SIG-M5 treated with dmso at 0.1 percent for 504 hours (cell line): ENCODE results near the gene OR1F1.
"Not testable (repeated sequence)": the region's sequence is repeated elsewhere in the genome, so short reads cannot be mapped to it uniquely, and the experiment has no call there.

Experiments used
- DNase-seq: peaks from one replicate; lab custom pipeline; 2025; ENCODE audit not compliant: unreplicated experiment; lab: John Stamatoyannopoulos, UW

The OR1F1 gene

DNA sequence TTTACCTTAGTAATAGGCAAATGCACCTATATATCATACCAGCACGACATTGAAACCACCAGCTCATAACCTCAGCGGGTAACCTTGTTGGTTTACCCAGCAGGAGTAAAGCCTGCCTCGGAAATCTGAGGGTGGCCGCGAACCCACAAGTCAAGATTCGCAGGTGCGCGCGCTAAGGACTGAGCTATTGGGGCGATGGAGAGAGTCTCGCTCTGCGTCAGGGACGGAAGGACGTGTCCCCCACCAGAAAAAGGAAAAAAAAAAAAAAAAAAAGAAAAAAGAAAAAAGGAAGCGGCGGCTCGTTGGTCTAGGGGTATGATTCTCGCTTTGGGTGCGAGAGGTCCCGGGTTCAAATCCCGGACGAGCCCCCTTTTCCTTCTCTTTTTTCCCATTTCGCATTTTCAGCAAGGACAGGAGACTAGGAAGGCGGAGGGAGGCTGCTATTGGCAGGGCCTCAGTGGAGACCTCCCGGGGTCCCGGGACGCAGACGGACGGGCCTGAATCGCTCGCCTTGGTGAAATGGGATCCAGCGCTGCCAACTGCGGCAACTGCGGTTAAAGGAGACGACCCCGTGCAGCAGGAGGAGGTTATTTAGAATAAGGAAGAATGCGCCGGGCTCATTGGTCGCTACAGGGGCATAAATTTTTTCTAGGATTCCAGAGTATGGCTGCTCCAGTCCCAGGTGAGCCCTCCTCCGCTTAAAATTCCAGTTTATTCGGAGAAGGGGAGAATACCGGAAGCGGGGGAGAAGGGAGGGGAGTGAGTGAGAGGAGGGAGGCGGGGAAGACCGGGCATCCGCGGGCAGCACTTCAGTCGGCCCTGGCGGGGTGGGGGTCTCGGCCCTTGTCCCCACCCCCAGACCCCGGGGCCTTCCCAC is at the start of gene OR1F1:
TSS of gene OR1F1 (plus strand) at position 407 of the 877 bp plus-strand sequence.
- DNase-seq, result peak; percentile 39

DNA sequence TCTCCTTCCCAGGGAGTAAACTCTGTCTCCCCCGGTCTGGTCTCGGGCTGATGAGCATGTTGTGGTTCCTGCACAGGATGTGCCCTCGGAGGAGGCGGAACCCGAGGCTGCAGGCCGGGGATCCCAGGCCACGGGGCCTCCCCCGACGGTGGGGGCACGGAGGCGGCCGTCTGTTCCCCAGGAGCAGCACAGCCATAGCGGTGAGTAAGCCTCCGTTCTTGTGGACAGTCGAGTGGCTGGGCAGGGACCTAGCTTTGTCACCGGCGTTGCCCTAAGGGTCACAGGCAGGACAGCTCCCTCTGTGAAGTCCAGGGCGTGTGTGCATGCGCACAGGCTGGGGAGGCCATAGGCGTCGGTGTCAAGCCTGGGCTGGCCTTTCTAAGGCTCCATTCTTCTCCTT is 49.7 kb upstream of the OR1F1 start:
- DNase-seq, result no peak

DNA sequence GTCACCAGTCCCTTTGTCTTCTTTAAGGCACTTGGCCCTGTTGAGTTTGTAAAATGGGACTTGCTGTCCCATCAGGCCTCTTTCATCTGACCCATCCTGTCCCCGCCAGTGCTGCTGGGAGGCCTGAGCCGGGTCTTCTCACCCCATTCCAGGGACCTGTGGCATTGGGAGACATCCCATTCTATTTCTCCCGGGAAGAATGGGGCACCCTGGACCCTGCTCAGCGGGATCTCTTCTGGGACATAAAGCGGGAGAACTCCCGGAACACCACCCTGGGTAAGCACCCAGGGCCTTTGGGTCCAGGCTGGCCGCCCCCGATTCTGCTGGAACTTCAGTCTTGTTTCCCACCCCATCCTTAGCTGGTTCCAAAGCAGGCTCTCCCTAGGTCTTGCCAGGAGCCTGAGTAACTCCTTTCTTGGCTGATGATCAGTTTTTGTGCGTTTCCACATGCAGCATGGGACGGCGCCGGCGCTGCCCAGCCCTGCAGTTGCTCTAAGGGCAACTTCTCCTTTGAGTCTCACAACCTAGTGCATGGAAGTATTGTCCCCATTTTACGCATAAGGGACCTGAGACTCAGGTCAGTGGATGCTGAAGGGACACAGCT is 49.1 kb upstream of the OR1F1 start:
- DNase-seq, result no peak

DNA sequence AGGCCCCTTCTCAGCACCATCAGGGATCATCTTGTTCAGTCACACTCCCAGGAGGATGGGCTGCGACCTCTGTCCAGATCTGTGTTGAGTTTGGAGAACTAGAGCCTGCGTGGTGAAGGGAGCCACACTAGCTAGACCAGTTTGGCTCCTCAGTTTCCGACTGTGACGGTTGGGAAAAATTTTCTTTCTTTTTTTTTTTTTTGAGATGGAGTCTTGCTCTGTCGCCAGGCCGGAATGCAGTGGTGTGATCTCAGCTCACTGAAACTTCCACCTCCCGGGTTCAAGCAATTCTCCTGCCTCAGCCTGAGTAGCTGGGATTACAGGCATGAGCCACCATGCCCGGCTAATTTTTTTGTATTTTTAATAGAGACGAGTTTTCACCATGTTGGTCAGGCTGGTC is 48.4 kb upstream of the OR1F1 start:
- not testable (repeated sequence) for DNase-seq

DNA sequence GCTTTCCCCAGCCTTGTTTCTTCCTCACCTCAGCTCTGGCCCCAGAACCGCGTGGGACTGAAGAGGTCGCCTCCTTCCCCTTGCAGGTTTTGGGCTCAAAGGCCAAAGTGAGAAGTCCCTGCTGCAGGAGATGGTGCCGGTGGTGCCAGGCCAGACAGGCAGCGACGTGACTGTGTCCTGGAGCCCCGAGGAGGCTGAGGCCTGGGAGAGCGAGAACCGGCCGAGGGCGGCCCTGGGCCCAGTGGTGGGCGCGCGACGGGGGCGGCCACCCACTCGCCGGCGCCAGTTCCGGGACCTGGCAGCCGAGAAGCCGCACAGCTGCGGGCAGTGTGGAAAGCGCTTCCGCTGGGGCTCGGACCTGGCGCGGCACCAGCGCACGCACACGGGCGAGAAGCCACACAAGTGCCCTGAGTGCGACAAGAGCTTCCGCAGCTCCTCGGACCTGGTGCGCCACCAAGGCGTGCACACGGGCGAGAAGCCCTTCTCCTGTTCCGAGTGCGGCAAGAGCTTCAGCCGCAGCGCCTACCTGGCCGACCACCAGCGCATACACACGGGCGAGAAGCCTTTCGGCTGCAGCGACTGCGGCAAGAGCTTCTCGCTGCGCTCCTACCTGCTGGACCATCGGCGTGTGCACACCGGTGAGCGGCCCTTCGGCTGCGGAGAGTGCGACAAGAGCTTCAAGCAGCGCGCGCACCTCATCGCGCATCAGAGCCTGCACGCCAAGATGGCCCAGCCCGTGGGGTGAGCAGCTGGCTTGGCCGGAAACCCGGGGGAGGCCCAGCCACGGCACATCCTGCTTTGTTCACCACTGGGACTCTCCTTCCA is 47.2 kb upstream of the OR1F1 start:
- DNase-seq, result no peak

DNA sequence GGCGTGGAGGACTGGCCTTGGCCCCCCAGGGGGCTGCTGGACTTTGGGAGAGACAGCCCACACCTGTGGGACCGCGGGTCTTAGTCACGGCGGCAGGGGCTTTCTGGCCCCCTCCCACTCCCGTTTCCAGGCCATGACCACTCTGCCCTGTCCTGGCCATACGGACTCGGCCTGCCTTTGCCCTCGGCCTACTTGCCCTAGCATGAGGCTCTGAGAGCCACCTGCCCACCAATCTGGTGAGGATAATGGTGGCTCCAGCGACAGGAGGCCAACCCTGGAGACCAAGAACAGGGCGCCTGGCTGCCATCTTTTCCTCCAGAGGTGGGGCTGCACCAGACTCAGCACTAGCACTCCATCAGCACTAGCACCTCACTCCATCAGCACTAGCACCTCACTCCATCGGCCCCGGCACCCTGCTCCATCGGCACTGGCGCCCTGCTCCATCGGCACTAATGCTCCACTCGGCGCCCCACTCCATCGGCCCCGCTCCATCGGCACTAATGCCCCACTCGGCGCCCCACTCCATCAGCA is 46.2 kb upstream of the OR1F1 start:
- no peak for DNase-seq

DNA sequence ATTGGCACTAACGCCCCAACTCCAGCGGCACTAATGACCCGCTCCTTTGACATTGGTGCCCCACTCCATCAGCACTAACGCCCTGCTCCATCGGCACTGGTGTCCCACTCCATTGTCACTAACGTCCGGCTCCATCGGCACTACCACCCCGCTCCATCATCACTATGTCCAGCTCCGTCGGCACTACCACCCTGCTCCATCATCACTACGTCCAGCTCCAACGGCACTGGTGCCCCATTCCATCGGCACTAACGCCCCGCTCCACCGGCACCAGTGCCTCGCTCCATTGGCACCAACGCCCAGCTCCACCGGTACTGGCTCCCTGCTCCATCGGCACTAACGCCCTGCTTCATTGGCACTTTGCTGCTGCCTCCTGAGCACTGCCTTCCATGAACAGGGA is 45.7 kb upstream of the OR1F1 start:
- no peak for DNase-seq

DNA sequence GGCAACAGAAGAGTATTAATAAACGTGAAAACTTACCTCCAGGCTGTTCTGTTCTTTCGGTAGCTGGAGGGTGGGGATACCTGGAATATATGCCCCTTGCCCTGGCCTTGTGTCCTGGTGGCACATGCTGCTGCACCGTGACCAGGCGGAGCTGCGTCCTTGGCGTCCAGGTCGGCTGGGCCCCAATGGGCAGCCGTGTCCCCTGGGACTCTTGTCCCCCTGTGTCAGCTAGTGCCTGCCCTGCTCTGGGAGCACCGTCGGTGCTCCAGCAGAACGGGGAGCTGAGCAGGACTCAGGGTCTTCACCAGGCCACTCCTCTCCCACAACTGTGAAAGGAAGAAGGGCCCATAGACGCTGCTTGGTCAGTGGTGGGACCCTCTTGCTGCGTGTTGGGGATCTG is 45.2 kb upstream of the OR1F1 start:
- DNase-seq, result no peak

DNA sequence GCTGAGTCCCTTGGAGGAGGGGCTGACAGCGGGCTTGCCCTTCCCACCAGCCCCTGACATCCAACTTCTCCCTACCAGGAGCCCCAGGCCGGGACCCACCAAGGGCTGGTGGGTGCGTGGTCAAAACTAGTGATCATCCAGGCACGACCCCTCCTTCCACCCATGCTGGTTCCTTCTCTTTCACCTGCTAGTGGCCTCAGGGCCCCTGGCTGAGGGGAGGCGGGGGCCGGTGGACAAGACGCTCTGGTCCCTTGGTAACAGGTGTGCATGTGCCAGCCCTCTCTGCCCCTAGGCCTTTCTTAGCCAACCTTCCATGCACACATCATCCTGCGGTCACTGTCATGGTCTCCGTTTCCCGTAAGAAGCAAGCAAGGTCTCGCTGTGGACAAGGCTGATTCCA is 44.8 kb upstream of the OR1F1 start:
- no peak for DNase-seq

DNA sequence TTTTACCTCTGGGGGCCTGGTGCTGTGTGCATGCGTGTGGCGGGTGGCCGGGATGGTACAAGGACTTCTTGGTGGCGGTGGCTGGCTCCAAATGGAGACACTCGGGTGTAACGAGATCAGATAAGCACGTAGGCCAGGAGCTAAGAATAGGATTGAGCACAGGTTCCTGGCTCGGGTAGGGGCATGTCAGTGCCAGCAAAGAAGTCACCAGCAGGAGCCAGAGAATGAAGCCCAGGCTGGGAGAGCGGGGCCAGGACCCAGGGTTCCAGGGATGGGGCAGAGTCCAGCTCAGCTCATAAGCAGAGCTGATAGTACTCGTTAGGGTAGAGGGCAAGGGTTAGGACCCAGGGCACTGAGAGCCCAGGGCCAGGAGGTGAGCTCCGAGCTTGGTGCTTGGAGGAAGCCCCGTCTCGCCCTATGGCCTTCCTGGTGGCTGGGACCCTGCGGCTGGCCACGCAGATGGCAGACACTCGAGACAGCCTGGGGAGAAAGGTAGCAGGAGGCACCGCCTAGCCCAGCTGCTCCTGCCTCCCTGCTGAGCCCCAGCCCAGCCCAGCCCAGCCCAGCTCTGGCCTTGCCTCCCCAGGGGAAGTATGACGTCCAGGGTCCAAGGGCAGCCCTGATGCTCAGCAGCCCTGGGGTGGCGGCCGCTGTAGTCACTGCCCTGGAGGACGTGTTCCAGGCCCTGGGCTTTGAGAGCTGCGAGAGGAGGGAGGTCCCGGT is 44.2 kb upstream of the OR1F1 start:
- DNase-seq, result no peak

DNA sequence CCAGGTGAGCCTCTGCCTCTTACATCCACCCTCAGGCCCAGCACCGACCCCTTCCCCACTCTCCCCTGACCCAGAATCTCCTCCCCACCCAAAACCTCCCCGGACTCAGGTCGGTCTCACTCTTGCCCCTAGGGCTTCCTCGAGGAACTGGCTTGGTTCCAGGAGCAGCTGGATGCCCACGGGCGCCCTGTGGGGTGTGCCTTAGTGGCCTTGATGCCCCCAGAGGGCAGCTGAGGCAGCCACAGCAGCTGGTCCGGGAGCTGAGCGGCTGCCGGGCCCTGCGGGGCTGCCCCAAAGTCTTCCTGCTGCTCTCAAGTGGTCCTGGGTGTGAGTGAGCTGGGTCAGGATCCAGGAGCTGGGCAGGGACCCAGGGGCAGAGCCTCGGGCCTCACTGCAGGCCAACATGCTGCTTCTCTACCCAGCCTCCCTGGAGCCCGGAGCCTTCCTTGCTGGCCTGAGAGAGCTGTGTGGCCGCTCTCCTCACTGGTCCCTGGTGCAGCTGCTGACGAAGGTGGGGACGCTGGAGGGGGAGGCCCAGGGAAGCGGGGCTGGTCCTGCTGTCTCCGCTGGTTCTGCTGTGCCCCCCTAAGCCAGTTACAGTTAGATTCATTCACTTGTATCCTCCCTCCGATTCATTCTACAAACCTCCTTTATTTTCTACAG is 43.6 kb upstream of the OR1F1 start:
- no peak for DNase-seq

DNA sequence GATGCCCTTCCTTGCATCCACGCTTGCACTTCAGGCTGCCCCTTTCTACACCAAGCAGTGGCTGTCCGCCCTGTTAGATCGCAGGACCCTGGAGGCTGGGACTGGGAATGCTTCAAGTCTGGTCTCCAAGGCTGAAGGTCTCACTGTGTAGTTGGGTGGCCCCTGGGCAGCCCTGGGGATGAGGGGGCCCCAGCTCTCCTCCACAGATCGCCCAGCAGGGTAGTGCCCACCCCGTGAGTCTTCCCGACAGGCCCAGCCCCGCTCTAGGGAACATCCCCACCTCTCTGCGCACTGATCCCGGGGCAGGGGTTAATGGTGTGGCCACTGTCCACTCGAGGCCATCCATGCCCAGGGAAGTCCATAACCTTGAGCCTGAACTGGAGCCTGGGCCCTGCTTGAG is 42.9 kb upstream of the OR1F1 start:
- DNase-seq, result no peak

DNA sequence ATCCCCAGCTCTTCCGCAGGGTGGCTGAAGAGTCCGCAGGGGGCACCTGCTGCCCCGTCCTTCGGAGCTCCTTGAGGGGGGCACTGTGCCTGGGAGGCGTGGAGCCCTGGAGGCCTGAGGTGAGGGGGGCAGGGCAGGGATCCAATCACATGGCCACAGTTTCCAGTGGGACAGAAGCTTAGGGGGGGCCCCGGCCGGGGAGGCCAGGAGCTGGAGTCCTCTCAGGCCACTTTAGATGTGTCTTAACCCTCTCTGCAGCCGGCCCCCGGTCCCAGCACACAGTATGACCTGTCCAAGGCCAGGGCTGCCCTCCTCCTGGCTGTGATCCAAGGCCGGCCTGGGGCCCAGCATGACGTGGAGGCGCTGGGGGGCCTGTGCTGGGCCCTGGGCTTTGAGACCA is 42.3 kb upstream of the OR1F1 start:
- DNase-seq, result no peak

DNA sequence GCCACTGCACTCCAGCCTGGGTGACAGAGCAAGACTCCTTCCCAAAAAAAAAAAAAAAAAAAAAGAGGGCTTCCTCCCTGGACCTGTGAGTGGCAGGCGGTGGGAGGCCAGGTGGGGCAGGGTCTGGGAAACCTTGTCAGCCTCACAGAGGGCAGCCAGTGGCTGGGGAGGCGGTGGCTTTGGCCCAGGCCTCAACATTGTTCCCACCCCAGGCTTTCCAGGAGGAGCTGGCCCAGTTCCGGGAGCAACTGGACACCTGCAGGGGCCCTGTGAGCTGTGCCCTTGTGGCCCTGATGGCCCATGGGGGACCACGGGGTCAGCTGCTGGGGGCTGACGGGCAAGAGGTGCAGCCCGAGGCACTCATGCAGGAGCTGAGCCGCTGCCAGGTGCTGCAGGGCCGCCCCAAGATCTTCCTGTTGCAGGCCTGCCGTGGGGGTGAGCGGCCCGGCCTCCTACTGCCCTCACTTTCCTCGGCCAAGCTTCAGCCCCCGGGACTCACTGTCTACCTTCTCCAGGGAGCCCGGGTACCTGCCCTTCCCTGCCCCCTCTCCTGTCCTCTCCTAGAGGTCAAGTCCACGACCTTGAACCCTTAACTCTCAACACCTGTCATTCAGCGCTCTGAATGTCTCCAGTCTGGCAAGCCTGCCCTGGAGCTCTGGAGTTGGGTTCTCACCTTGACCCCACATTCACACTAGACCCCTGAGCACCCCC is 40.8 kb upstream of the OR1F1 start:
- DNase-seq, result no peak

DNA sequence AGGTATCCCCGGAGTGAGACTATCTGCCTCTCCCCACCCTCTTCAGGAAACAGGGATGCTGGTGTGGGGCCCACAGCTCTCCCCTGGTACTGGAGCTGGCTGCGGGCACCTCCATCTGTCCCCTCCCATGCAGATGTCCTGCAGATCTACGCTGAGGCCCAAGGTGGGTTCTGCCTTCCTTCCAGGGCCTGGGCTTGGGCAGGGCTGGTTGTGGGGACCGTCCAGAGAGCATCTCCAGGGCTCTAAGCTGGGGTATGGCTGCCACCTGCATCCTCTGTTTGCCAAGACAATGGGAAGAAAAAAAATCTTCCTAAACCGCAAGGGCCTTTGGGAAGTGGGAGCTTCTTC is 40.3 kb upstream of the OR1F1 start:
- DNase-seq, result no peak

DNA sequence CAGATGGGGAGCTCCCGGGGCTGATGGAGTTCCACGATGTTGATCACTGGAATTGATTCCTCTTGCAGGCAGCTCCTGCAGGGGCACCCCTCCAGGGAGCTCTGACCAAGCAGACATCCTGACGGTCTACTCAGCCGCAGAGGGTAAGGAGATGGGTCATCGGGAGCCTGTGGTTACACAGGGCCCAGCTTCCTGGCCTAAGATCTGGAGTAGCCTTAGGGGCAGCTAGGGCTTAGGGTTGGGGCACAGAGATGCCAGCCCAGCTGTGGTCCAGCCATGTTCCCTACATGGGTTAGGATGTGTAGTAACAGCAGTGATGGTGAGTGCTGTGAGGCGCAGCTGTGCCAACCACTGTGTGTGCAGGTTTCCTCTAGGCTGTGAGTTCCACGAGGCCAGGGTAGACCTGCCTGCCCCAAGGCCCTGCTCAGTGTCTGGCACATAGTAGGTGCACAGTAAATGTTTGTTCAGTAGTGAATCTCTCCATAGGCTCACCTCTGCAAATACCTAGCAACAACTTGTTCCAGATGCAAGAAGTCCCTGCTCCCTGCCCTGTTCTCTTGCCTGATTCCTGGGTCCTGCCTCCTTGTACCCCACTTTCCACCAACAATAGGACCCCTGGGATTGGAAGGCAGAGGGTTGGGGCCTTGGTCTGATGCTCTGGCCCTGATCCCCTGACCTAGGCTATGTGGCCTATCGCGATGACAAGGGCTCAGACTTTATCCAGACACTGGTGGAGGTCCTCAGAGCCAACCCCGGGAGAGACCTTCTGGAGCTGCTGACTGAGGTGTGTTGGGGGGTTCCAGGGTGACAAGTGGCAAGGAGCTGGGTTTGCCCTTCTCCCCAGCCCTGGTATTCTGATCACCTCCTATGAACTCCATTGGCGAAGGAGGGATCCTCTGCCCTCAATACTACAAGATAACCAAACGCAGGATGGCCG is 39.5 kb upstream of the OR1F1 start:
- no peak for DNase-seq

DNA sequence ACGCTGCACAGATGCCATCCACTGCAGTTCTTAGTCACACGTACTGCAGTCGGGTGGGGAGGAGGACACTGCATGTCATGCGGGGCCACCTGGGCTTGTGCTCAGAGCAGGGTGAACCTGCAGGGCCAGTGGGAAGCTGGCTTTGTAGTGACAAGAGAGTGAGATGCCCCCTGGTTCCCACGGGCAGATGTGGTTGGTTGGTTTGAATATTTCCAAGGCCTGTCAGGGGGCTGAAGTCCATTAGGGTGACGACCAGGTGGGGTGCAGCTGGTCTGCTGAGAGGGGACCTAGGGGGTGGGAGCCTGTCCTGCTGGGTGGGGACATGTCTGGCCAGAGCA is 38.8 kb upstream of the OR1F1 start:
- no peak for DNase-seq

DNA sequence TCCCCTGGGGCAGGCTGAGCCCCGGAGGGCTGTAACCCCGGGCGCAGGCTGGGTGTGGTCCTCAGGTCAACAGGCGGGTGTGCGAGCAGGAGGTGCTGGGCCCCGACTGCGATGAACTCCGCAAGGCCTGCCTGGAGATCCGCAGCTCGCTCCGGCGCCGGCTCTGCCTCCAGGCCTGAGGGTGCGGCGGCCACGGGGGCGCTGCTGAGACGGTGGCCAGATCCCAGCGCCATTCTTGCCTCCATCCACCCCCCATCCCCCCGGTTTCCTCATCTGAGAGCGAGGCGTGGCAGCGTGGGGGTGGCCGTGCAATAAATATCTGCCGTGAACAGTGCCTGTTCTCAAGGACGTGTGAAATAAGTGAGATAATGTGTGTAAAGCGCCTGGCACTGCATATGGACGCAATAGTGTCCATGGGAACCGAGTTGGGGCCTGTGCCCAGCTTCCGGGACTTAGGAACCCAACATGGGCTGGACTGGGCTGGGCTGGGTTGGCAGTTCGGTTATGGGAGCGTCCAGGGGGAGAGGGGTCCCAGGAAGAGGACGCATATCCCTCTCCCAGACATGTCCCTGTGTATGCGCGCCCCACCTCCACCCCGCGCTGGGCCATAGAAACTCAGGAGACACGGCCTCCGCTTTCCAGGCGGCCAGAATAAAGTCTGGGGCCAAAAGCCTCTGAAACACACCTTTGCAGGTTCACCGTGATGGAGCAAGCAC is 38.2 kb upstream of the OR1F1 start:
- peak; percentile 59 for DNase-seq
